Liver (tissue), 9 donors: ENCODE data around the gene PGGHG. TPM values are rescaled to one million over a fixed set of nuclear protein-coding genes. Genes with fewer than 3 reads are reported as not detected.
"Not testable (repeated sequence)": the region's sequence is repeated elsewhere in the genome, so short reads cannot be mapped to it uniquely, and the experiment has no call there.

ENCODE experiments used
- DNase-seq: peaks from one replicate; pipeline ENCODE4 v3.0.0-alpha.2; 2017; ENCODE audit warnings: low spot score
- H3K27ac ChIP-seq, 2 donors: one replicate each; pipeline ENCODE4 v1.7.0; 2013; ENCODE audit warnings: inconsistent platforms in 2 of 2, low read length in 2 of 2, control low read depth in 1 of 2, low read depth in 1 of 2, mild to moderate bottlenecking in 1 of 2
- H3K27me3 ChIP-seq, 4 donors: one replicate each; pipeline versions ENCODE4 v1.6.1 to v1.7.0; 2013; ENCODE audit warnings: low read length in 3 of 4, inconsistent platforms in 1 of 4, mild to moderate bottlenecking in 1 of 4, moderate library complexity in 1 of 4; ENCODE audit not compliant: control insufficient read depth in 4 of 4, insufficient read depth in 4 of 4
- H3K36me3 ChIP-seq, 4 donors: one replicate each; pipeline versions ENCODE4 v1.6.1 to v1.7.0; 2013; ENCODE audit warnings: low read length in 3 of 4, mild to moderate bottlenecking in 3 of 4, low read depth in 1 of 4, moderate library complexity in 1 of 4; ENCODE audit not compliant: control insufficient read depth in 4 of 4, insufficient read depth in 3 of 4
- H3K4me1 ChIP-seq, 4 donors: one replicate each; pipeline versions ENCODE4 v1.6.1 to v1.7.0; 2013; ENCODE audit warnings: low read length in 3 of 4, mild to moderate bottlenecking in 3 of 4, moderate library complexity in 1 of 4; ENCODE audit not compliant: control insufficient read depth in 4 of 4, insufficient read depth in 4 of 4
- H3K4me3 ChIP-seq, 3 donors: one replicate each; pipeline versions ENCODE4 v1.6.1 to v1.7.0; 2013; ENCODE audit warnings: low read length in 3 of 3, control low read depth in 1 of 3, low read depth in 1 of 3, mild to moderate bottlenecking in 1 of 3
- H3K9ac ChIP-seq, 2 donors: one replicate each; pipeline ENCODE4 v1.7.0; 2013; ENCODE audit warnings: low read length in 2 of 2, mild to moderate bottlenecking in 2 of 2, moderate library complexity in 2 of 2, control low read depth in 1 of 2, low read depth in 1 of 2
- H3K9me3 ChIP-seq, 4 donors: one replicate each; pipeline versions ENCODE4 v1.6.1 to v1.7.0; 2013; ENCODE audit warnings: low read length in 3 of 4; ENCODE audit not compliant: control insufficient read depth in 4 of 4
- EGR1 ChIP-seq, 2 donors: IDR thresholded peaks; 2 replicates each; pipeline ENCODE4 v1.6.1; 2016 to 2018; ENCODE audit warnings: antibody characterized with exemption in 2 of 2, low read depth in 2 of 2
- FOXA1 ChIP-seq: IDR thresholded peaks from 2 replicates; pipeline ENCODE4 v1.6.1; 2016; ENCODE audit warnings: antibody characterized with exemption
- FOXA2 ChIP-seq: IDR thresholded peaks from 2 replicates; pipeline ENCODE4 v1.6.1; 2016; ENCODE audit warnings: antibody characterized with exemption
- GABPA ChIP-seq, 2 donors: IDR thresholded peaks in 1 of 2; conservative IDR thresholded peaks in 1 of 2; 2 replicates each; pipeline ENCODE4 v1.6.1; 2016; ENCODE audit warnings: antibody characterized with exemption in 2 of 2, mild to moderate bottlenecking in 1 of 2, moderate library complexity in 1 of 2
- HNF4A ChIP-seq, 2 donors: conservative IDR thresholded peaks; 2 replicates each; pipeline ENCODE4 v1.6.1; 2016; ENCODE audit warnings: antibody characterized with exemption in 2 of 2, mild to moderate bottlenecking in 2 of 2
- HNF4G ChIP-seq: IDR thresholded peaks from 2 replicates; pipeline ENCODE4 v1.6.1; 2016; ENCODE audit warnings: antibody characterized with exemption
- JUND ChIP-seq, 2 donors: IDR thresholded peaks; 2 replicates each; pipeline ENCODE4 v1.6.1; 2016; ENCODE audit warnings: antibody characterized with exemption in 2 of 2
- NR2F2 ChIP-seq: IDR thresholded peaks from 2 replicates; pipeline ENCODE4 v1.6.1; 2016; ENCODE audit warnings: antibody characterized with exemption
- RAD21 ChIP-seq, 2 donors: IDR thresholded peaks; 2 replicates each; pipeline ENCODE4 v1.6.1; 2016; ENCODE audit warnings: antibody characterized with exemption in 2 of 2, mild to moderate bottlenecking in 2 of 2
- RXRA ChIP-seq, 2 donors: IDR thresholded peaks; 2 replicates each; pipeline ENCODE4 v1.6.1; 2017 to 2018; ENCODE audit warnings: antibody characterized with exemption in 2 of 2, mild to moderate bottlenecking in 1 of 2
- SP1 ChIP-seq: IDR thresholded peaks from 2 replicates; pipeline ENCODE4 v1.6.1; 2018; ENCODE audit warnings: antibody characterized with exemption, mild to moderate bottlenecking
- TAF1 ChIP-seq: conservative IDR thresholded peaks from 2 replicates; pipeline ENCODE4 v1.6.1; 2016; ENCODE audit warnings: antibody characterized with exemption, mild to moderate bottlenecking
- YY1 ChIP-seq: IDR thresholded peaks from 2 replicates; pipeline ENCODE4 v1.6.1; 2016; ENCODE audit warnings: antibody characterized with exemption, mild to moderate bottlenecking
- WGBS: extraction: QIAGEN DNeasy Blood & Tissue Kit; methylation state at CpG from one replicate; pipeline ENCODE4 v1.1.7; 2013; 5-methylcytosine and 5-hydroxymethylcytosine counted together
- polyA plus RNA-seq, 2 donors: library from polyadenylated mRNA; stranded (reverse) in 1 of 2; unstranded in 1 of 2; fragments of 200-250 nt in 1 of 2; fragments of >200 nt in 1 of 2; fragmentation: Nextera tagmentation in 1 of 2; extraction: Ambion mirVana in 1 of 2; gene quantifications; one replicate each; pipeline versions ENCODE4 v1.2.1 to v1.2.3, GENCODE V29; 2013 to 2015
- total RNA-seq, 2 donors: library from RNA; depleted of rRNA; stranded (reverse); fragments of >200 nt; gene quantifications; one replicate each; pipeline ENCODE4 v1.2.3, GENCODE V29; 2014
- TF ChIP-seq, protein P1 (sequence below): fragments of 150-350 bp; IDR thresholded peaks from 2 replicates; pipeline ENCODE4 v1.5.1; 2017; ENCODE audit warnings: improper control_type of control experiment, low read depth, low read length; ENCODE audit not compliant: missing input control
- TF ChIP-seq, protein P2 (sequence below): IDR thresholded peaks from 2 replicates; pipeline ENCODE4 v1.6.1; 2016; ENCODE audit warnings: antibody characterized with exemption, mild to moderate bottlenecking
- TF ChIP-seq, protein P3 (sequence below): IDR thresholded peaks from 2 replicates; pipeline ENCODE4 v1.6.1; 2016; ENCODE audit warnings: antibody characterized with exemption
- TF ChIP-seq, protein P4 (sequence below): IDR thresholded peaks from 2 replicates; pipeline ENCODE4 v1.6.1; 2016; ENCODE audit warnings: antibody characterized with exemption
- TF ChIP-seq, protein P5 (sequence below): IDR thresholded peaks from 2 replicates; pipeline ENCODE4 v1.6.1; 2016; ENCODE audit warnings: antibody characterized with exemption
- donor health status: healthy.
- donor health status: healthy.
- donor health status: healthy.
- donor health status: healthy.
- donor health status: healthy.

Gene PGGHG
- total and polyA plus RNA-seq, 4 donors: 1.3 to 11.4 (median 7.5) TPM

DNA sequence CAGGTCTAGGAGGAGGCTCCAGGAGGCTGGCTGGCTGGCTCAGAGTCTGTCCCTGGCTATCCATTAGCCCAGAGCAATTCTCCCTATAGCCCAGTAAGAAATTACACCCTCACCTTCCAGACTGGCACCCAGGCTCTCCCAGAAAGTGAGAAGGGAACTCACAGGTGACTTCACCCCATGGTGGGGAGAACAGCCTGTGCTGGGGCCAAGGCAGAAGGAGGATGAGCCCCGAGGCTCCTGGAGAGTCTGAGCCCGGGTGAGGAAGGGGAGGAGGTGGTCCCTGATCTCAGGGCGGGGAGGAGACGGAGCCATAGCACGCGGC is 25.6 kb downstream of the PGGHG start:
- Histone ChIP-seq H3K4me1 (peaks cover 3 to 41% (median 20%) of the 10 kb centered on the region in 4 donors), H3K9ac (peak overlapping the region; percentile 81 to 91)
- 45% methylated on average over 6 of the region's 6 CpGs for WGBS

DNA sequence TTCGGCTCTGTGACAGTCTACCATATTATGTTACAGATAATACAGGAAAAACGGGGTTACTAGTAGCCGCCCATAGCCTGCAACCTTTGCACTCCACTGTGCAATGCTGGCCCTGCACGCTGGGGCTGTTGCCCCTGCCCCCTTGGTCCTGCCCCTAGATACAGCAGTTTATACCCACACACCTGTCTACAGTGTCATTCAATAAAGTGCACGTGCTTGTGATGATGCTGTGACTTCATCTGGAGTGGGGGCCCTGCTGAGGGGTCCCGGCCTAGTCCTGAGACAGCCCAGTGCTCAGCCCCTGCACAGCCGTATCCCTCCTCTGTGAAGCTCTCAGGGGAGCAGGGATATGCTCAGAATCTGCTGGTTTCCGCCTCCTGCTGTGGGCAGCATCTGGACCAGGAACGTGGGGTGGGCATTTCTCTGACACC is 26.1 kb downstream of the PGGHG start:
- Histone ChIP-seq H3K9ac (peak overlapping the region; percentile 10 to 81), H3K4me1 (peaks cover 0 to 41% (median 19%) of the 10 kb centered on the region in 4 donors), H3K4me3 (peak overlapping the region; percentile 48 to 61 (median 59)), H3K27me3 (no peaks in the 10 kb centered on the region), H3K9me3 (no peaks in the 10 kb centered on the region), H3K27ac (peak overlapping the region; percentile 81 to 92), H3K36me3 (no peaks in the 10 kb centered on the region)
- 34% methylated on average over 9 of the region's 9 CpGs for WGBS
- TF ChIP-seq GABPA (IDR thresholded peaks at IDR 0.05 in 1 of 2, conservative IDR thresholded peaks at IDR 0.05 in 1 of 2) (no peak), RAD21 (IDR thresholded peaks at IDR 0.05) (peak in 1 of 2 donors; percentile 3), JUND (IDR thresholded peaks at IDR 0.05) (no peak), FOXA2 (no peak), NR2F2 (no peak), SP1 (peak; percentile 85), TAF1 (no peak), RXRA (IDR thresholded peaks at IDR 0.05) (peak; percentile 85 to 92), HNF4A (conservative IDR thresholded peaks at IDR 0.05) (peak; percentile 83 to 93), EGR1 (IDR thresholded peaks at IDR 0.05; ENCODE audit: low read depth in 2 of 2) (no peak), YY1 (peak; percentile 49), HNF4G (peak; percentile 52), FOXA1 (no peak)
- TF ChIP-seq, protein P1, sequence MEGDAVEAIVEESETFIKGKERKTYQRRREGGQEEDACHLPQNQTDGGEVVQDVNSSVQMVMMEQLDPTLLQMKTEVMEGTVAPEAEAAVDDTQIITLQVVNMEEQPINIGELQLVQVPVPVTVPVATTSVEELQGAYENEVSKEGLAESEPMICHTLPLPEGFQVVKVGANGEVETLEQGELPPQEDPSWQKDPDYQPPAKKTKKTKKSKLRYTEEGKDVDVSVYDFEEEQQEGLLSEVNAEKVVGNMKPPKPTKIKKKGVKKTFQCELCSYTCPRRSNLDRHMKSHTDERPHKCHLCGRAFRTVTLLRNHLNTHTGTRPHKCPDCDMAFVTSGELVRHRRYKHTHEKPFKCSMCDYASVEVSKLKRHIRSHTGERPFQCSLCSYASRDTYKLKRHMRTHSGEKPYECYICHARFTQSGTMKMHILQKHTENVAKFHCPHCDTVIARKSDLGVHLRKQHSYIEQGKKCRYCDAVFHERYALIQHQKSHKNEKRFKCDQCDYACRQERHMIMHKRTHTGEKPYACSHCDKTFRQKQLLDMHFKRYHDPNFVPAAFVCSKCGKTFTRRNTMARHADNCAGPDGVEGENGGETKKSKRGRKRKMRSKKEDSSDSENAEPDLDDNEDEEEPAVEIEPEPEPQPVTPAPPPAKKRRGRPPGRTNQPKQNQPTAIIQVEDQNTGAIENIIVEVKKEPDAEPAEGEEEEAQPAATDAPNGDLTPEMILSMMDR: no peak
- TF ChIP-seq, protein P2, sequence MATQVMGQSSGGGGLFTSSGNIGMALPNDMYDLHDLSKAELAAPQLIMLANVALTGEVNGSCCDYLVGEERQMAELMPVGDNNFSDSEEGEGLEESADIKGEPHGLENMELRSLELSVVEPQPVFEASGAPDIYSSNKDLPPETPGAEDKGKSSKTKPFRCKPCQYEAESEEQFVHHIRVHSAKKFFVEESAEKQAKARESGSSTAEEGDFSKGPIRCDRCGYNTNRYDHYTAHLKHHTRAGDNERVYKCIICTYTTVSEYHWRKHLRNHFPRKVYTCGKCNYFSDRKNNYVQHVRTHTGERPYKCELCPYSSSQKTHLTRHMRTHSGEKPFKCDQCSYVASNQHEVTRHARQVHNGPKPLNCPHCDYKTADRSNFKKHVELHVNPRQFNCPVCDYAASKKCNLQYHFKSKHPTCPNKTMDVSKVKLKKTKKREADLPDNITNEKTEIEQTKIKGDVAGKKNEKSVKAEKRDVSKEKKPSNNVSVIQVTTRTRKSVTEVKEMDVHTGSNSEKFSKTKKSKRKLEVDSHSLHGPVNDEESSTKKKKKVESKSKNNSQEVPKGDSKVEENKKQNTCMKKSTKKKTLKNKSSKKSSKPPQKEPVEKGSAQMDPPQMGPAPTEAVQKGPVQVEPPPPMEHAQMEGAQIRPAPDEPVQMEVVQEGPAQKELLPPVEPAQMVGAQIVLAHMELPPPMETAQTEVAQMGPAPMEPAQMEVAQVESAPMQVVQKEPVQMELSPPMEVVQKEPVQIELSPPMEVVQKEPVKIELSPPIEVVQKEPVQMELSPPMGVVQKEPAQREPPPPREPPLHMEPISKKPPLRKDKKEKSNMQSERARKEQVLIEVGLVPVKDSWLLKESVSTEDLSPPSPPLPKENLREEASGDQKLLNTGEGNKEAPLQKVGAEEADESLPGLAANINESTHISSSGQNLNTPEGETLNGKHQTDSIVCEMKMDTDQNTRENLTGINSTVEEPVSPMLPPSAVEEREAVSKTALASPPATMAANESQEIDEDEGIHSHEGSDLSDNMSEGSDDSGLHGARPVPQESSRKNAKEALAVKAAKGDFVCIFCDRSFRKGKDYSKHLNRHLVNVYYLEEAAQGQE: no peak
- TF ChIP-seq, protein P3, sequence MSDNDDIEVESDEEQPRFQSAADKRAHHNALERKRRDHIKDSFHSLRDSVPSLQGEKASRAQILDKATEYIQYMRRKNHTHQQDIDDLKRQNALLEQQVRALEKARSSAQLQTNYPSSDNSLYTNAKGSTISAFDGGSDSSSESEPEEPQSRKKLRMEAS: peak; percentile 70
- TF ChIP-seq, protein P4, sequence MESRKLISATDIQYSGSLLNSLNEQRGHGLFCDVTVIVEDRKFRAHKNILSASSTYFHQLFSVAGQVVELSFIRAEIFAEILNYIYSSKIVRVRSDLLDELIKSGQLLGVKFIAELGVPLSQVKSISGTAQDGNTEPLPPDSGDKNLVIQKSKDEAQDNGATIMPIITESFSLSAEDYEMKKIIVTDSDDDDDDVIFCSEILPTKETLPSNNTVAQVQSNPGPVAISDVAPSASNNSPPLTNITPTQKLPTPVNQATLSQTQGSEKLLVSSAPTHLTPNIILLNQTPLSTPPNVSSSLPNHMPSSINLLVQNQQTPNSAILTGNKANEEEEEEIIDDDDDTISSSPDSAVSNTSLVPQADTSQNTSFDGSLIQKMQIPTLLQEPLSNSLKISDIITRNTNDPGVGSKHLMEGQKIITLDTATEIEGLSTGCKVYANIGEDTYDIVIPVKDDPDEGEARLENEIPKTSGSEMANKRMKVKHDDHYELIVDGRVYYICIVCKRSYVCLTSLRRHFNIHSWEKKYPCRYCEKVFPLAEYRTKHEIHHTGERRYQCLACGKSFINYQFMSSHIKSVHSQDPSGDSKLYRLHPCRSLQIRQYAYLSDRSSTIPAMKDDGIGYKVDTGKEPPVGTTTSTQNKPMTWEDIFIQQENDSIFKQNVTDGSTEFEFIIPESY: no peak
- TF ChIP-seq, protein P5, sequence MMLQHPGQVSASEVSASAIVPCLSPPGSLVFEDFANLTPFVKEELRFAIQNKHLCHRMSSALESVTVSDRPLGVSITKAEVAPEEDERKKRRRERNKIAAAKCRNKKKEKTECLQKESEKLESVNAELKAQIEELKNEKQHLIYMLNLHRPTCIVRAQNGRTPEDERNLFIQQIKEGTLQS: no peak
- DNase-seq: no peak

More for the DNA sequence above, 25.6 kb downstream of the PGGHG start:
- not testable (repeated sequence) for H3K27me3 ChIP-seq, DNase-seq, H3K36me3 ChIP-seq, H3K9me3 ChIP-seq
- Histone ChIP-seq H3K27ac (peak overlapping the region; percentile 81 to 92), H3K4me3 (peak overlapping the region; percentile 48 to 71 (median 61))
- peak; percentile 45 for TF ChIP-seq YY1
